Embryonic facial prominence (tissue), 1 donor: Measurements from ENCODE around the gene NFIB.

Experiments
- DNase-seq: peaks from one replicate; pipeline ENCODE4 v3.0.0-alpha.2; 2016; ENCODE audit errors: extremely low spot score

NFIB gene

GRCh38 chr9:14214693-14215092, 99.2 kb downstream of the NFIB start:
- no peak for DNase-seq

- no peak for DNase-seq
Measured at GRCh38 chr9:14214065-14214684, 99.8 kb downstream of the NFIB start.

- DNase-seq = no peak
Measured at GRCh38 chr9:14213504-14213903, 100.4 kb downstream of the NFIB start.

- DNase-seq = no peak
Measured at GRCh38 chr9:14212697-14213420, 101.1 kb downstream of the NFIB start.

- DNase-seq = no peak
Measured at GRCh38 chr9:14212077-14212476, 101.9 kb downstream of the NFIB start.

- no peak for DNase-seq
Measured at GRCh38 chr9:14211564-14211963, 102.4 kb downstream of the NFIB start.

- no peak for DNase-seq
Measured at GRCh38 chr9:14210428-14210827, 103.5 kb downstream of the NFIB start.

- DNase-seq = no peak
Measured at GRCh38 chr9:14209399-14210345, 104.3 kb downstream of the NFIB start.

GRCh38 chr9:14207352-14207995, 106.5 kb downstream of the NFIB start:
- no peak for DNase-seq

- no peak for DNase-seq
Measured at GRCh38 chr9:14205463-14205862, 108.5 kb downstream of the NFIB start.

- DNase-seq = no peak
Measured at GRCh38 chr9:14203356-14204056, 110.4 kb downstream of the NFIB start.

GRCh38 chr9:14198841-14199455, 115.0 kb downstream of the NFIB start:
- DNase-seq = no peak

GRCh38 chr9:14198047-14198840, 115.7 kb downstream of the NFIB start:
- DNase-seq = no peak

GRCh38 chr9:14197325-14197858, 116.5 kb downstream of the NFIB start:
- DNase-seq = no peak

GRCh38 chr9:14193328-14193990, 120.5 kb downstream of the NFIB start:
- DNase-seq = no peak

GRCh38 chr9:14192556-14192955, 121.4 kb downstream of the NFIB start:
- no peak for DNase-seq

GRCh38 chr9:14191512-14191911, 122.4 kb downstream of the NFIB start:
- DNase-seq = no peak

- DNase-seq = no peak
Measured at GRCh38 chr9:14190240-14190639, 123.7 kb downstream of the NFIB start.

GRCh38 chr9:14189578-14189977, 124.4 kb downstream of the NFIB start:
- DNase-seq = no peak
